ENCODE results near the gene CADPS.

DNA sequence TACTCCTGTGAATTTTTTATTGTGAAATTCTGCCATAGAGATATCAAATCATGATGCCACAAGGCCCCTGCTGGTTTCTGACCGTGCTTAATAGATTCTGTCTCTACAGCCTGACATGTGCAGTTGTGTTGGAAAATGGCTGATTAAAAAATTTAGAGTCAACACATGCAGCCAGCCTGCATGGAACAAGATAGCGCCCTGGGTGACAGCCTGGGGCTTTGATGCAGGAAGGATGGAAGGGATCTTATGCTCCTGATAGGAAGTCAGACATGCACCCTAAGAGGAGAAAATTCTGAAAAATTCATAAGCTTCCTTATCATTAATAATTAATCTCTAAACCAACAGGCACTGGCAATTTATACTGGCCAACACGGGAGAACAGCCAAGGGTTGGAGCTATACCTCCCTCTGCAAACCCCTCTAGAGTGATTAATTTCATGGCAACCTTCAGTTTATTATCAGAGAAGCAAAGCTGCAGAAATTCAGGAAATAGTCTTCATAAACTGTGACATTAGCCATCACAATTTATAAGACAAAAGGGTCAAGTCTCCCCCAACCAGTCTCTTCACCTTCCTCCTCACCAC lies 198.4 kb downstream of the CADPS start:
- TF ChIP-seq CTCF (IDR thresholded peaks at IDR 0.05; ENCODE audit: poor library complexity, severe bottlenecking) (no peak), RAD21 (conservative IDR thresholded peaks at IDR 0.05) (no peak), EZH2 (IDR thresholded peaks at IDR 0.05; ENCODE audit: borderline replicate concordance, insufficient read depth, low read length, poor library complexity, severe bottlenecking) (no peak), MXI1 (conservative IDR thresholded peaks at IDR 0.05; ENCODE audit: poor library complexity, severe bottlenecking) (no peak), POLR2AphosphoS5 (IDR thresholded peaks at IDR 0.05) (no peak), SMC3 (conservative IDR thresholded peaks at IDR 0.05; ENCODE audit: poor library complexity) (no peak), REST (IDR thresholded peaks at IDR 0.05; ENCODE audit: borderline replicate concordance) (no peak)

All from neural cell (in vitro differentiated cells).